ENCODE measurements around the gene IMPDH1. TPM values are rescaled to one million over a fixed set of nuclear protein-coding genes. Genes with fewer than 3 reads are reported as not detected.

Gene IMPDH1
- polyA plus RNA-seq (2011; rRNA removed) (55.4 and 83.3 TPM in 2 replicates), polyA plus RNA-seq (2017; fragmentation: RNase III; extraction: RNeasy Plus Mini Kit Qiagen cat#74134 plus additional on column Dnase treatment) (65.1 to 66.9 TPM (median 65.4 TPM) in 3 replicates), polyA minus RNA-seq (2011; rRNA and poly(A)+ RNA removed) (127 and 130 TPM in 2 replicates)
- polyA plus RNA-seq (2012; cell fraction: cytosol; rRNA removed): 79.8 and 101 TPM in 2 replicates
- polyA plus RNA-seq (2012; cell fraction: nucleus; rRNA removed): 150 and 163 TPM in 2 replicates

GRCh38 chr7:128409596-128410450 is at the start of gene IMPDH1:
TSS of gene IMPDH1 (minus strand) at chr7:128409982. CDS start at chr7:128409901, 81 bp downstream.
- peak; percentile 77; the same call in 2 of the 3 replicates for TF ChIP-seq BCL3 (IDR thresholded peaks at IDR 0.05)
- TF ChIP-seq BHLHE40 (IDR thresholded peaks at IDR 0.05; ENCODE audit: low read depth, low read length): no peak
- no peak; the same call in 1 of the 2 replicates for TF ChIP-seq GATA3 (IDR thresholded peaks at IDR 0.05; ENCODE audit: borderline replicate concordance)
- no peak for TF ChIP-seq ELK1 (IDR thresholded peaks at IDR 0.05; ENCODE audit: low read depth, low read length)
- TF ChIP-seq ZSCAN20 (CRISPR knock-in tag; IDR thresholded peaks at IDR 0.05): no peak
- TF ChIP-seq POLR2AphosphoS2 (conservative IDR thresholded peaks at IDR 0.05; ENCODE audit: low read length): no peak
- no peak for TF ChIP-seq RAD21 (conservative IDR thresholded peaks at IDR 0.05 in 1 of 2, IDR thresholded peaks at IDR 0.05 in 1 of 2)
- no peak for TF ChIP-seq HOXB13 (CRISPR knock-in tag; IDR thresholded peaks at IDR 0.05; ENCODE audit: low read depth)
- peak; percentile 59 for TF ChIP-seq MAX (IDR thresholded peaks at IDR 0.05)
- no peak for TF ChIP-seq ZC3H11A (IDR thresholded peaks at IDR 0.05)
- TF ChIP-seq RFX5 (IDR thresholded peaks at IDR 0.05): no peak
- TF ChIP-seq JUN (IDR thresholded peaks at IDR 0.05): peak; percentile 44 to 84; a peak in 4 of 5 replicates
- no peak for TF ChIP-seq NPAS2 (CRISPR knock-in tag; IDR thresholded peaks at IDR 0.05; ENCODE audit: borderline replicate concordance)
- peak; percentile 83 for TF ChIP-seq POLR2A (IDR thresholded peaks at IDR 0.05; ENCODE audit: low read length)
- no peak for TF ChIP-seq RARB (CRISPR knock-in tag; IDR thresholded peaks at IDR 0.05)
- TF ChIP-seq FOSL2 (IDR thresholded peaks at IDR 0.05): no peak
- TF ChIP-seq FOSL2 (CRISPR knock-in tag; IDR thresholded peaks at IDR 0.05): no peak
- TF ChIP-seq CBX8 (IDR thresholded peaks at IDR 0.05): no peak
- peak; percentile 68; the same call in 1 of the 2 replicates for TF ChIP-seq PHF8 (IDR thresholded peaks at IDR 0.05; ENCODE audit: borderline replicate concordance, low read depth)
- TF ChIP-seq TP53 (CRISPR knock-in tag; IDR thresholded peaks at IDR 0.05): no peak
- no peak for TF ChIP-seq HEYL (CRISPR knock-in tag; IDR thresholded peaks at IDR 0.05)
- TF ChIP-seq ESRRA (IDR thresholded peaks at IDR 0.05; ENCODE audit: borderline replicate concordance, low read length): no peak
- FAIRE-seq: no peak
- Histone ChIP-seq H3K4me2 (peak within 1 kb of the TSS; percentile 98), H3K4me3 (peak within 1 kb of the TSS; percentile 69), H3K27ac (peak within 1 kb of the TSS; percentile 84 to 94), H3K4me1 (peaks cover 29% of the 10 kb centered on the region), H3K9me3 (no peaks in the 10 kb centered on the region; the same call in 2 of the 3 replicates)
- DNase-seq (ENCODE audit: low read depth in 1 of 2, low spot score in 1 of 2): peak; percentile 80 to 93
- ChIA-PET CTCF (interaction anchor here (1.0 to 27.7 kb wide), 10 partner anchors 10 to 63 kb away, joined by 3 to 695 read pairs (median 8); no protein-coding TSS in a partner anchor), POLR2A (interaction anchor here (1.1 to 1.4 kb wide), 6 partner anchors 9 to 66 kb away, joined by 3 to 7 read pairs (median 4); partner anchors contain the start of genes HILPDA and RBM28)
- WGBS (ENCODE audit: missing lambda C conversion rate): 2% methylated on average over 25 of the region's 87 CpGs
- peak; percentile 76 to 91 for ATAC-seq

- H3K4me3 ChIP-seq: no peak overlapping the region
- ATAC-seq (peak; percentile 70; a peak in 5 of 6 replicates), DNase-seq (ENCODE audit: low read depth in 1 of 2, low spot score in 1 of 2) (peak; percentile 82 to 85), FAIRE-seq (no peak)
- H3K9me3 ChIP-seq: no peaks in the 10 kb centered on the region
- CTCF ChIA-PET: interaction anchor here (0.6 to 4.4 kb wide), 20 partner anchors 9 to 122 kb away, joined by 3 to 345 read pairs (median 9); partner anchors contain the start of genes IMPDH1 and RBM28
- H3K4me2 ChIP-seq: peak overlapping the region; percentile 96
- 36% methylated on average over 5 of the region's 5 CpGs for WGBS (ENCODE audit: missing lambda C conversion rate)
- H3K27ac ChIP-seq: peak overlapping the region; percentile 39 to 94
- peaks cover 55% of the 10 kb centered on the region for H3K4me1 ChIP-seq
- TF ChIP-seq CTCF (IDR thresholded peaks at IDR 0.05) (peak; percentile 77), SMC3 (IDR thresholded peaks at IDR 0.05) (peak; percentile 81), JUN (IDR thresholded peaks at IDR 0.05) (peak in 1 of 2 experiments; percentile 54; a peak in 3 of 5 replicates), BHLHE40 (IDR thresholded peaks at IDR 0.05; ENCODE audit: low read depth, low read length) (no peak), RAD21 (conservative IDR thresholded peaks at IDR 0.05 in 1 of 2, IDR thresholded peaks at IDR 0.05 in 1 of 2) (peak; percentile 80 to 82), KDM1A (IDR thresholded peaks at IDR 0.05; ENCODE audit: low read depth) (no peak), MAX (IDR thresholded peaks at IDR 0.05) (peak; percentile 46; the same call in 1 of the 2 replicates)
- POLR2A ChIA-PET: interaction anchor here (0.5 to 1.7 kb wide), 4 partner anchors 24 to 1218 kb away, joined by 3 to 10 read pairs (median 6); no protein-coding TSS in a partner anchor
Measured at GRCh38 chr7:128459394-128459878, 49.7 kb upstream of the IMPDH1 start.
